ENCODE data around the gene PDLIM1.

DNA sequence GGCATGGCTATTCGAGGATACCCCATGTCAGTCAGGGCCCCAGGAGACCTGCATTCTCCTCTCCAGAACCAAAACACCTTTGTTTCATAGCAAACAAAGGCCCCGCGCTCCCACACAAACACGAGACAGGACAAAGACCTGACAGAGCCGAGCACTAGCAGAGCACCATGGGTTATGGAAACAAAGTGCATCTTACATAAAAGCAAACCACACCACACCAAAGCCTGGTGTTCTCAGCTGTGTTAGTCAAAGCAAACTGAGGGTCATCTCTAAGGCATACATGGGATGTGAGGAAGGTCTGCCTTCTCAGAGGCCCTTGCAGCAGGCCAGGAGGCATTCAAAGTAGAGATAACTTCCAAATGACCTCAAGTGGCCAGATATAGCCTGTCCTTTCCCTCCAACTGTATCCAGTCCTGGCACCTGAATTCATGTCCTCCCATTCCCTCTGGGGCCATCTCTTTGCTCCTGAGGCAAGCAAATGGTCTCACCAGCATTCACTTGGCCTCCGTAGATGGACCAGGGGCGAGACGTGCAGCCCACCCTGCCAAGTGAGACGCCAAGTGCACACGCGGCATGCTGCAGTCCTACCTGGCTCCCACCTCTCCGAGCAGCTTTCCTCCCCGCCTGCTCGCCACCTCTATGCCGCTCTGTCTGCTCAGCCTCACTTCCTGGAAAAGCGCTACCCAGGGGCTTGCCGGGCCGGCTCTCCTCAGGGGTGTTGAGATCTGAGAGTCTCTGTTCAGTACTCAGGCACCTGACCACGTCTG is 45.3 kb upstream of the PDLIM1 start:
- no peak for TF ChIP-seq EP300 (IDR thresholded peaks at IDR 0.05)
- TF ChIP-seq CTCF (IDR thresholded peaks at IDR 0.05) = no peak
